ENCODE measurements around the gene ECE1. TPM values are rescaled to one million over a fixed set of nuclear protein-coding genes. Genes with fewer than 3 reads are reported as not detected.

ECE1 gene
- total and polyA plus RNA-seq, 2 of the 13 experiments (the other 11 are each of a cell fraction or from before 2014, with no cell fraction given), result 13.5 to 21.2 TPM

DNA sequence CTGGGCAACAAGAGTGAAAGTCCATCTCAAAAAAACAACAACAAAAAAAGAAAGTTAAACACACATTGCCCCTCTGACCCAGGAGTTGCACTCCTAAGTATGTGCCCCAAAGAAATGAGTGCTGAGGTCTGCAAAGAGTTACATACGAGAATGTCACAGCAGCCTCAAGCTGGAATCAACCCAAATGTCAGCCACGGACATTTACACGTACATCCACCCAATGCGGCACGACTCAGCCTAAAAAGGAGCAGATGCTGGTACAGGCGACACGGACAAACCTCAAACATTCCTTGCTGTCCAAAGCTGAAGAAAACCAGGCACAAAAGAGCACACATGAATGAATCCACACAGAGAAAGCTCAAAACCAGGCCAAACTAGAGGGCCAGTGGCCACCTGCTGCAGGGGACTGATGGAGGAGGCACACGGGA lies 46.8 kb upstream of the ECE1 start:
- no peak for DNase-seq (ENCODE audit: low spot score)
- H3K79me2 ChIP-seq (ENCODE audit: insufficient read depth, low read length), result peaks cover 13% of the 10 kb centered on the region
- in situ Hi-C loops (cut with HindIII; ENCODE audit: extremely low pct_ligation_motif_present, low pct_unique_long_range_greater_than_20kb), result no loop called here
- H3K27me3 ChIP-seq (ENCODE audit: control insufficient read depth in 1 of 2, insufficient read depth in 2 of 2, low read length in 2 of 2), result no peaks in the 10 kb centered on the region
- 5% methylated on average over 8 of the region's 8 CpGs for WGBS (ENCODE audit: low lambda C conversion rate)
- H3K4me2 ChIP-seq (ENCODE audit: low read depth, low read length), result peak overlapping the region; percentile 77
- FAIRE-seq, result peak; percentile 80
- no peaks in the 10 kb centered on the region for H3K9me3 ChIP-seq (ENCODE audit: low read length)
- ATAC-seq, result no peak
- H4K20me1 ChIP-seq (ENCODE audit: insufficient read depth, low read length), result peaks cover 3% of the 10 kb centered on the region; the same call in 1 of the 2 replicates
- POLR2A ChIA-PET, result interaction anchor here (0.8 to 3.4 kb wide), 7 partner anchors 8 to 85 kb away, joined by 3 to 43 read pairs (median 6); no protein-coding TSS in a partner anchor
- BruUV-seq (replicated peaks), result no TSS peak
- peak overlapping the region in 2 of 3 experiments; percentile 8 to 49; a peak in 3 of 6 replicates for H3K4me3 ChIP-seq (replicated peaks in 1 of 3; ENCODE audit: insufficient read depth in 1 of 3, low read depth in 2 of 3, low read length in 3 of 3)
- no peak overlapping the region for H2AFZ ChIP-seq (ENCODE audit: low read length)
- H3K4me1 ChIP-seq (ENCODE audit: insufficient read depth, low read length), result peaks cover 95% of the 10 kb centered on the region
- no peak overlapping the region for H3K9ac ChIP-seq (ENCODE audit: insufficient read depth, low read depth, low read length)
- intact Hi-C loops (cut with micrococcal nuclease; ENCODE audit: unreplicated experiment), result loop anchor here (5.0 kb wide), 1 partner anchor 70 kb away; no protein-coding TSS in a partner anchor
- CTCF ChIA-PET (ENCODE audit: low intra/inter-chr PET ratio, low total read pairs), result no interaction called here
- peak overlapping the region; percentile 38 for H3K27ac ChIP-seq (ENCODE audit: extremely low read length, insufficient read depth, low read length)
- no peaks in the 10 kb centered on the region for H3K36me3 ChIP-seq (replicated peaks in 1 of 2; ENCODE audit: control insufficient read depth in 1 of 2, insufficient read depth in 2 of 2, low read length in 2 of 2)
- peak; percentile 39; the same call in 1 of the 2 replicates for TF ChIP-seq FOXK2 (IDR thresholded peaks at IDR 0.05)
- TF ChIP-seq, protein P1, sequence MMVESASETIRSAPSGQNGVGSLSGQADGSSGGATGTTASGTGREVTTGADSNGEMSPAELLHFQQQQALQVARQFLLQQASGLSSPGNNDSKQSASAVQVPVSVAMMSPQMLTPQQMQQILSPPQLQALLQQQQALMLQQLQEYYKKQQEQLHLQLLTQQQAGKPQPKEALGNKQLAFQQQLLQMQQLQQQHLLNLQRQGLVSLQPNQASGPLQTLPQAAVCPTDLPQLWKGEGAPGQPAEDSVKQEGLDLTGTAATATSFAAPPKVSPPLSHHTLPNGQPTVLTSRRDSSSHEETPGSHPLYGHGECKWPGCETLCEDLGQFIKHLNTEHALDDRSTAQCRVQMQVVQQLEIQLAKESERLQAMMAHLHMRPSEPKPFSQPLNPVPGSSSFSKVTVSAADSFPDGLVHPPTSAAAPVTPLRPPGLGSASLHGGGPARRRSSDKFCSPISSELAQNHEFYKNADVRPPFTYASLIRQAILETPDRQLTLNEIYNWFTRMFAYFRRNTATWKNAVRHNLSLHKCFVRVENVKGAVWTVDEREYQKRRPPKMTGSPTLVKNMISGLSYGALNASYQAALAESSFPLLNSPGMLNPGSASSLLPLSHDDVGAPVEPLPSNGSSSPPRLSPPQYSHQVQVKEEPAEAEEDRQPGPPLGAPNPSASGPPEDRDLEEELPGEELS (CRISPR knock-in tag; IDR thresholded peaks at IDR 0.05), result peak; percentile 79
- peak; percentile 53; the same call in 1 of the 2 replicates for TF ChIP-seq RXRB (CRISPR knock-in tag; IDR thresholded peaks at IDR 0.05; ENCODE audit: borderline replicate concordance)
- TF ChIP-seq ZNF607 (CRISPR knock-in tag; IDR thresholded peaks at IDR 0.05; ENCODE audit: borderline replicate concordance), result no peak
- no peak for TF ChIP-seq BORCS8-MEF2B (CRISPR knock-in tag; IDR thresholded peaks at IDR 0.05)
- TF ChIP-seq, protein P2, sequence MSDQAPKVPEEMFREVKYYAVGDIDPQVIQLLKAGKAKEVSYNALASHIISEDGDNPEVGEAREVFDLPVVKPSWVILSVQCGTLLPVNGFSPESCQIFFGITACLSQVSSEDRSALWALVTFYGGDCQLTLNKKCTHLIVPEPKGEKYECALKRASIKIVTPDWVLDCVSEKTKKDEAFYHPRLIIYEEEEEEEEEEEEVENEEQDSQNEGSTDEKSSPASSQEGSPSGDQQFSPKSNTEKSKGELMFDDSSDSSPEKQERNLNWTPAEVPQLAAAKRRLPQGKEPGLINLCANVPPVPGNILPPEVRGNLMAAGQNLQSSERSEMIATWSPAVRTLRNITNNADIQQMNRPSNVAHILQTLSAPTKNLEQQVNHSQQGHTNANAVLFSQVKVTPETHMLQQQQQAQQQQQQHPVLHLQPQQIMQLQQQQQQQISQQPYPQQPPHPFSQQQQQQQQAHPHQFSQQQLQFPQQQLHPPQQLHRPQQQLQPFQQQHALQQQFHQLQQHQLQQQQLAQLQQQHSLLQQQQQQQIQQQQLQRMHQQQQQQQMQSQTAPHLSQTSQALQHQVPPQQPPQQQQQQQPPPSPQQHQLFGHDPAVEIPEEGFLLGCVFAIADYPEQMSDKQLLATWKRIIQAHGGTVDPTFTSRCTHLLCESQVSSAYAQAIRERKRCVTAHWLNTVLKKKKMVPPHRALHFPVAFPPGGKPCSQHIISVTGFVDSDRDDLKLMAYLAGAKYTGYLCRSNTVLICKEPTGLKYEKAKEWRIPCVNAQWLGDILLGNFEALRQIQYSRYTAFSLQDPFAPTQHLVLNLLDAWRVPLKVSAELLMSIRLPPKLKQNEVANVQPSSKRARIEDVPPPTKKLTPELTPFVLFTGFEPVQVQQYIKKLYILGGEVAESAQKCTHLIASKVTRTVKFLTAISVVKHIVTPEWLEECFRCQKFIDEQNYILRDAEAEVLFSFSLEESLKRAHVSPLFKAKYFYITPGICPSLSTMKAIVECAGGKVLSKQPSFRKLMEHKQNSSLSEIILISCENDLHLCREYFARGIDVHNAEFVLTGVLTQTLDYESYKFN (CRISPR knock-in tag; conservative IDR thresholded peaks at IDR 0.05), result peak; percentile 78
- TF ChIP-seq, protein P3, sequence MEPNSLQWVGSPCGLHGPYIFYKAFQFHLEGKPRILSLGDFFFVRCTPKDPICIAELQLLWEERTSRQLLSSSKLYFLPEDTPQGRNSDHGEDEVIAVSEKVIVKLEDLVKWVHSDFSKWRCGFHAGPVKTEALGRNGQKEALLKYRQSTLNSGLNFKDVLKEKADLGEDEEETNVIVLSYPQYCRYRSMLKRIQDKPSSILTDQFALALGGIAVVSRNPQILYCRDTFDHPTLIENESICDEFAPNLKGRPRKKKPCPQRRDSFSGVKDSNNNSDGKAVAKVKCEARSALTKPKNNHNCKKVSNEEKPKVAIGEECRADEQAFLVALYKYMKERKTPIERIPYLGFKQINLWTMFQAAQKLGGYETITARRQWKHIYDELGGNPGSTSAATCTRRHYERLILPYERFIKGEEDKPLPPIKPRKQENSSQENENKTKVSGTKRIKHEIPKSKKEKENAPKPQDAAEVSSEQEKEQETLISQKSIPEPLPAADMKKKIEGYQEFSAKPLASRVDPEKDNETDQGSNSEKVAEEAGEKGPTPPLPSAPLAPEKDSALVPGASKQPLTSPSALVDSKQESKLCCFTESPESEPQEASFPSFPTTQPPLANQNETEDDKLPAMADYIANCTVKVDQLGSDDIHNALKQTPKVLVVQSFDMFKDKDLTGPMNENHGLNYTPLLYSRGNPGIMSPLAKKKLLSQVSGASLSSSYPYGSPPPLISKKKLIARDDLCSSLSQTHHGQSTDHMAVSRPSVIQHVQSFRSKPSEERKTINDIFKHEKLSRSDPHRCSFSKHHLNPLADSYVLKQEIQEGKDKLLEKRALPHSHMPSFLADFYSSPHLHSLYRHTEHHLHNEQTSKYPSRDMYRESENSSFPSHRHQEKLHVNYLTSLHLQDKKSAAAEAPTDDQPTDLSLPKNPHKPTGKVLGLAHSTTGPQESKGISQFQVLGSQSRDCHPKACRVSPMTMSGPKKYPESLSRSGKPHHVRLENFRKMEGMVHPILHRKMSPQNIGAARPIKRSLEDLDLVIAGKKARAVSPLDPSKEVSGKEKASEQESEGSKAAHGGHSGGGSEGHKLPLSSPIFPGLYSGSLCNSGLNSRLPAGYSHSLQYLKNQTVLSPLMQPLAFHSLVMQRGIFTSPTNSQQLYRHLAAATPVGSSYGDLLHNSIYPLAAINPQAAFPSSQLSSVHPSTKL (CRISPR knock-in tag; IDR thresholded peaks at IDR 0.05), result peak; percentile 55
- peak; percentile 79 for TF ChIP-seq HNF4A (CRISPR knock-in tag; IDR thresholded peaks at IDR 0.05)
- TF ChIP-seq, protein P4, sequence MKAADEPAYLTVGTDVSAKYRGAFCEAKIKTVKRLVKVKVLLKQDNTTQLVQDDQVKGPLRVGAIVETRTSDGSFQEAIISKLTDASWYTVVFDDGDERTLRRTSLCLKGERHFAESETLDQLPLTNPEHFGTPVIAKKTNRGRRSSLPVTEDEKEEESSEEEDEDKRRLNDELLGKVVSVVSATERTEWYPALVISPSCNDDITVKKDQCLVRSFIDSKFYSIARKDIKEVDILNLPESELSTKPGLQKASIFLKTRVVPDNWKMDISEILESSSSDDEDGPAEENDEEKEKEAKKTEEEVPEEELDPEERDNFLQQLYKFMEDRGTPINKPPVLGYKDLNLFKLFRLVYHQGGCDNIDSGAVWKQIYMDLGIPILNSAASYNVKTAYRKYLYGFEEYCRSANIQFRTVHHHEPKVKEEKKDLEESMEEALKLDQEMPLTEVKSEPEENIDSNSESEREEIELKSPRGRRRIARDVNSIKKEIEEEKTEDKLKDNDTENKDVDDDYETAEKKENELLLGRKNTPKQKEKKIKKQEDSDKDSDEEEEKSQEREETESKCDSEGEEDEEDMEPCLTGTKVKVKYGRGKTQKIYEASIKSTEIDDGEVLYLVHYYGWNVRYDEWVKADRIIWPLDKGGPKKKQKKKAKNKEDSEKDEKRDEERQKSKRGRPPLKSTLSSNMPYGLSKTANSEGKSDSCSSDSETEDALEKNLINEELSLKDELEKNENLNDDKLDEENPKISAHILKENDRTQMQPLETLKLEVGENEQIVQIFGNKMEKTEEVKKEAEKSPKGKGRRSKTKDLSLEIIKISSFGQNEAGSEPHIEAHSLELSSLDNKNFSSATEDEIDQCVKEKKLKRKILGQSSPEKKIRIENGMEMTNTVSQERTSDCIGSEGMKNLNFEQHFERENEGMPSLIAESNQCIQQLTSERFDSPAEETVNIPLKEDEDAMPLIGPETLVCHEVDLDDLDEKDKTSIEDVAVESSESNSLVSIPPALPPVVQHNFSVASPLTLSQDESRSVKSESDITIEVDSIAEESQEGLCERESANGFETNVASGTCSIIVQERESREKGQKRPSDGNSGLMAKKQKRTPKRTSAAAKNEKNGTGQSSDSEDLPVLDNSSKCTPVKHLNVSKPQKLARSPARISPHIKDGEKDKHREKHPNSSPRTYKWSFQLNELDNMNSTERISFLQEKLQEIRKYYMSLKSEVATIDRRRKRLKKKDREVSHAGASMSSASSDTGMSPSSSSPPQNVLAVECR (CRISPR knock-in tag; IDR thresholded peaks at IDR 0.05; ENCODE audit: borderline replicate concordance), result peak; percentile 32; the same call in 1 of the 2 replicates
- TF ChIP-seq SMARCE1 (IDR thresholded peaks at IDR 0.05; ENCODE audit: borderline replicate concordance), result no peak

Data from HepG2 (cell line).